BJ (cell line): Measurements from ENCODE around the gene LYPD3. TPM values are rescaled to one million over a fixed set of nuclear protein-coding genes. Genes with fewer than 3 reads are reported as not detected.
A peak's percentile ranks its signal among the peaks of the same experiment; 100 is the strongest.

Experiments used
- CTCF ChIA-PET: fragments of 350-600 bp; formaldehyde crosslinking; extraction: SDS; loops from one replicate; lab custom pipeline; 2021; ENCODE audit warnings: antibody characterized with exemption, inconsistent platforms; lab: Yijun Ruan, JAX
- POLR2A ChIA-PET: fragments of 300-600 bp; sonication (Branson Sonifier 250); formaldehyde crosslinking; extraction: SDS; loops from one replicate; lab custom pipeline; 2021; ENCODE audit warnings: antibody characterized with exemption; lab: Charles Lee
- DNase-seq: peaks from one replicate; pipeline ENCODE4 v3.0.0-alpha.2; 2011; ENCODE audit warnings: low read depth
- H3K27me3 ChIP-seq: 2 replicates; pipeline ENCODE4 v1.6.0; 2011; ENCODE audit warnings: low read length; ENCODE audit not compliant: control insufficient read depth, insufficient read depth
- H3K36me3 ChIP-seq: 2 replicates; pipeline ENCODE4 v1.5.1; 2011; ENCODE audit warnings: low read length; ENCODE audit not compliant: control insufficient read depth, insufficient read depth
- H3K4me3 ChIP-seq: 2 replicates; pipeline ENCODE4 v1.5.1; 2011; ENCODE audit warnings: low read depth, mild to moderate bottlenecking, control low read depth, low read length
- polyA plus RNA-seq: library from polyadenylated mRNA; depleted of rRNA; stranded (reverse); fragments of >200 nt; gene quantifications from 2 replicates; pipeline ENCODE4 v1.2.3, GENCODE V29; 2011
- TF ChIP-seq, protein P1 (sequence below): IDR thresholded peaks from 2 replicates; pipeline ENCODE4 v1.5.1; 2011; ENCODE audit warnings: low read depth, mild to moderate bottlenecking, control low read depth, inconsistent platforms, low read length, moderate library complexity; ENCODE audit not compliant: insufficient read depth

LYPD3 gene
- polyA plus RNA-seq, 1 experiment, result 0.70 TPM

DNA sequence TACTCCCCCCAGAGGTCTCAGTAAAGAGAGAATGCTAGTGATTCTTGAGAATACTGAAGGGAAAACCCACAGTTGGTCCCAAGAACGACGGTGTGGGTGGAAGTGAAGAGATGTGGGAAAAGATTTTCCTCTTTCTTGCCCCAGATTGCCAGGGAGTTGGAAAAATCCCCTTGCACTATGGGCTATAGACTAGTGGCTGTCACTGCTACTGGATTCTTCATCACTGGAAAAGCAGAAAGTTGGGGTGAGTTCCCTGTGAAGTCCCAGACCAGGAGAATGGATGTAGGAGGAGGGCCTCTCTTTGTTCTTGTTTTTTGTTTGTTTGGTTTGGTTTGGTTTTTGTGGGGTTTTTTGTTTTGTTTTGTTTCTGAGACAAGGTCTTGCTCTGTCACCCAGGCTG, 11.4 kb downstream of the LYPD3 start:
- Histone ChIP-seq H3K27me3 (no peaks in the 10 kb centered on the region), H3K36me3 (no peaks in the 10 kb centered on the region), H3K4me3 (no peak overlapping the region)
- DNase-seq, result no peak
- ChIA-PET CTCF (interaction anchor here (0.6 to 1.0 kb wide), 2 partner anchors 49 to 65 kb away, joined by 3 read pairs; no protein-coding TSS in a partner anchor), POLR2A (no interaction called here)
- TF ChIP-seq, protein P1, sequence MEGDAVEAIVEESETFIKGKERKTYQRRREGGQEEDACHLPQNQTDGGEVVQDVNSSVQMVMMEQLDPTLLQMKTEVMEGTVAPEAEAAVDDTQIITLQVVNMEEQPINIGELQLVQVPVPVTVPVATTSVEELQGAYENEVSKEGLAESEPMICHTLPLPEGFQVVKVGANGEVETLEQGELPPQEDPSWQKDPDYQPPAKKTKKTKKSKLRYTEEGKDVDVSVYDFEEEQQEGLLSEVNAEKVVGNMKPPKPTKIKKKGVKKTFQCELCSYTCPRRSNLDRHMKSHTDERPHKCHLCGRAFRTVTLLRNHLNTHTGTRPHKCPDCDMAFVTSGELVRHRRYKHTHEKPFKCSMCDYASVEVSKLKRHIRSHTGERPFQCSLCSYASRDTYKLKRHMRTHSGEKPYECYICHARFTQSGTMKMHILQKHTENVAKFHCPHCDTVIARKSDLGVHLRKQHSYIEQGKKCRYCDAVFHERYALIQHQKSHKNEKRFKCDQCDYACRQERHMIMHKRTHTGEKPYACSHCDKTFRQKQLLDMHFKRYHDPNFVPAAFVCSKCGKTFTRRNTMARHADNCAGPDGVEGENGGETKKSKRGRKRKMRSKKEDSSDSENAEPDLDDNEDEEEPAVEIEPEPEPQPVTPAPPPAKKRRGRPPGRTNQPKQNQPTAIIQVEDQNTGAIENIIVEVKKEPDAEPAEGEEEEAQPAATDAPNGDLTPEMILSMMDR, result no peak

DNA sequence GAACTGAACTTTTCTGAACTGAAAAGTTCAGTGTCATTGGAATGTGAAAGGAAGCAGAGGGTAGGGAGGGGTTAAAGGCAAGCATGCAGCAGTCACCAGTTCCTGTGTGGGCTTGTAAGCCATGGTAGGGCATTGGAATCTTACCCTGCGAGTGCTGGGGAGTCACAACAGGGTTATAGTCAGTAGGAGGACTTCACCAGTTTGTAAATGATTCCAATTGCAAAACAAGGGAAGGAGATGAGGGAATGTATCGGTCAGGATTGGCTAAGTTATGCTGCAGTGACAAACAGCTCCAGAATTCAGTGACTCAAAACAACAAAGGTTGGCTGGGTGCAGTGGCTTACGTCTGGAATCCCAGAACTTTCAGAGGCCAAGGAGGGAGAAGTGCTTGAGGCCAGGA, 12.8 kb downstream of the LYPD3 start:
- H3K36me3 ChIP-seq, result no peaks in the 10 kb centered on the region
- POLR2A ChIA-PET, result no interaction called here

DNA sequence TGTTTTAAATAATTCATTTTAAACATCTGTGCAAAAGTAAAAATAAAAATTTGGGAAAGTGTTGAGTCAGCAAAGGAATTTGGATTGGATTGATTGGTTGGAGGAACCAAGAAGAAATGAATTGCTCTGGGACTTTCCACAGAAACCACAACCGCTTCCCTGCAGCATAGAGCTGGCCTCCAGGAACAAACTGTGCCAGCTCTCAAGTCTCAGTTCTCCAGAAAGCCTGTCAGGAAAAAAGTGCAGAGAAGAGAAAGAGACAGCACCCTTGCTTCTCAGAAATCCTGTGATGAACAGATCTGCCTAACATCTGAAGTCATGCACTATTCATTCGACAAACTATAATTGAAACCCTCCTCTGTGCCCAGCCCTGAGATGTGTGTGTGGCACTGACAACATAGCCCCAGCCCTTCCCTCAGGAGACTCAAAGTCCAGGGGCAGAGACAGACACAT, 14.8 kb downstream of the LYPD3 start:
- TF ChIP-seq, protein P1, result no peak
- Histone ChIP-seq H3K27me3 (no peaks in the 10 kb centered on the region), H3K36me3 (no peaks in the 10 kb centered on the region), H3K4me3 (no peak overlapping the region)
- POLR2A ChIA-PET, result interaction anchor here (0.6 kb wide), 1 partner anchor 15 kb away, joined by 15 read pairs; no protein-coding TSS in a partner anchor
- DNase-seq, result no peak
- CTCF ChIA-PET, result interaction anchor here (0.6 to 7.6 kb wide), 3 partner anchors 11 to 68 kb away, joined by 3 to 214 read pairs (median 4); partner anchors contain the start of gene PHLDB3

More for the DNA sequence above, 12.8 kb downstream of the LYPD3 start:
- H3K4me3 ChIP-seq, result no peak overlapping the region
- CTCF ChIA-PET, result interaction anchor here (0.6 to 0.7 kb wide), 2 partner anchors 72 to 142 kb away, joined by 3 read pairs; no protein-coding TSS in a partner anchor
- TF ChIP-seq, protein P1, result no peak
- no peak for DNase-seq
- H3K27me3 ChIP-seq, result no peaks in the 10 kb centered on the region

DNA sequence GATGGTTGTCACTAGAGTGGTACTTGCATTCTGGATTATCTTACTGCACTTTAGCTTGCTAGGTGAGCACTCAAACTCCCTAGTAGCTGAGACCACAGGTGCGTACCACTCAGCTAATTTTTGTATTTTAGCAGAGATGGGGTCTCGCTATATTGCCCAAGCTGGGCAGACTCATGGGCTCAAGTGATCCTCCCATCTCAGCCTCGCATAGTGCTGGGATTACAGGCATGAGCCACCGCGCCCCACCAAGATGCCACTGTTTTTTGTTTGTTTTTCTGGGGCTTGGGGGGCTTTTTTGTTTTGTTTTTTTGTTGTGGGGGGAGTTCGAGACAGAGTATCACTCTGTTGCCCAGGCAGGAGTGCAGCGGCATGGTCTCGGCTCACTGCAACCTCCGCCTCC, 17.8 kb downstream of the LYPD3 start:
- no peak for DNase-seq
- no peaks in the 10 kb centered on the region; the same call in 1 of the 2 replicates for H3K27me3 ChIP-seq
- POLR2A ChIA-PET, result interaction anchor here (1.1 kb wide), 1 partner anchor 72 kb away, joined by 6 read pairs; no protein-coding TSS in a partner anchor
- H3K36me3 ChIP-seq, result no peaks in the 10 kb centered on the region
- CTCF ChIA-PET, result interaction anchor here (0.6 to 7.6 kb wide), 32 partner anchors 9 to 387 kb away, joined by 3 to 214 read pairs (median 6); partner anchors contain the start of genes ETHE1, IRGQ, LYPD3 and PHLDB3
- TF ChIP-seq, protein P1, result no peak
- H3K4me3 ChIP-seq, result no peak overlapping the region

DNA sequence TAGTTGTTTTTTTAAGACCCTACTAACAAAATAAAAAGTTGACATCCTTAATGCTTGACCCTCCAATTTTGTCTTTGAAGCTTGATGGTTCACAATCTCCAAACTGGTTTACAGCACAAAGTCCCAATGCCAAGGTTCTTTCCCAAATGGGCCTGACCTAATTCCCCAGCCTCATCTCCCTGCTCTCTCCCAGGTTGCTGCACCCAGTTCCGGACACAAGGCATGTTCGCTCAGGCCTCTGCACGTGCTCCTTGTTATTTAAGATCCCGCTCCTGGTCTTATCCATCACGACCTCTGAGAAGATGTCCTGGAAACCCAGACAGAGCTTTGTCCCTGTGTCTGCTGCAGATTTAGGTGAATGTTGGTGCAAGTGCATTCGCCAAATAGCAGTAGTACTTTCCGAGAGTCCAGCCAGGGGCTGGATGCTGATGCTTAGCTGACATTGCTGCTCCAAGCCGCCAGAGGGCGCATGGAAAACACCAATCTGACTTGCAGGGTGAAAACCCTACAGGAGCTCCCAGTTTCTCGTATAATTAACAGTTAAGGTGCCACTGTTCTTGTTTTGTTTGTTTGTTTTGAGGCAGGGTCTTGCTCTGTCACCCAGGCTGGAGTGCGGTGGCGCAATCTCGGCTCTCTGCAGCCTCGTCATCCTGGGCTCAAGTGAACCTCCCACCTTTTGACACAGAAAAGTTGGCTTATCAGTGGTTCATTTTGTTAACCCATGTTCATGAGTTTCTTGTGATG, 18.5 kb downstream of the LYPD3 start:
- no peaks in the 10 kb centered on the region; the same call in 1 of the 2 replicates for H3K27me3 ChIP-seq
- H3K4me3 ChIP-seq, result no peak overlapping the region
- DNase-seq, result no peak
- TF ChIP-seq, protein P1, result peak; percentile 94
- no peaks in the 10 kb centered on the region for H3K36me3 ChIP-seq
- ChIA-PET CTCF (interaction anchor here (0.6 to 7.6 kb wide), 31 partner anchors 8 to 160 kb away, joined by 3 to 214 read pairs (median 6); partner anchors contain the start of genes ETHE1, IRGQ, LYPD3 and PHLDB3), POLR2A (interaction anchor here (1.1 kb wide), 1 partner anchor 73 kb away, joined by 6 read pairs; no protein-coding TSS in a partner anchor)
